IMR-90 (cell line): Measurements from ENCODE around the gene PTP4A2.

ENCODE experiments used
- BHLHE40 ChIP-seq: fragments of 150-350 bp; IDR thresholded peaks from 2 replicates; pipeline ENCODE4 v1.6.1; 2016; ENCODE audit warnings: mild to moderate bottlenecking, low read depth, low read length
- CEBPB ChIP-seq: IDR thresholded peaks from 2 replicates; pipeline ENCODE4 v1.6.1; 2012; ENCODE audit warnings: low read depth, low read length, improper control_type of control experiment
- CTCF ChIP-seq: conservative IDR thresholded peaks from 2 replicates; pipeline ENCODE4 v1.5.1; 2012; ENCODE audit warnings: mild to moderate bottlenecking, low read depth, low read length, improper control_type of control experiment
- ELK1 ChIP-seq: fragments of 150-350 bp; IDR thresholded peaks from 2 replicates; pipeline ENCODE4 v1.6.1; 2016; ENCODE audit warnings: low read depth, mild to moderate bottlenecking, low read length, moderate library complexity, borderline replicate concordance
- MAFK ChIP-seq: IDR thresholded peaks from 2 replicates; pipeline ENCODE4 v1.6.1; 2012; ENCODE audit warnings: low read depth, low read length, improper control_type of control experiment
- MXI1 ChIP-seq: IDR thresholded peaks from 2 replicates; pipeline ENCODE4 v1.6.1; 2012; ENCODE audit warnings: low read depth, mild to moderate bottlenecking, low read length, moderate library complexity, borderline replicate concordance
- POLR2A ChIP-seq: IDR thresholded peaks from 2 replicates; pipeline ENCODE4 v1.6.1; 2012; ENCODE audit warnings: mild to moderate bottlenecking, low read depth, low read length
- RAD21 ChIP-seq: IDR thresholded peaks from 2 replicates; pipeline ENCODE4 v1.6.1; 2012; ENCODE audit warnings: low read length, improper control_type of control experiment
- RCOR1 ChIP-seq: IDR thresholded peaks from 2 replicates; pipeline ENCODE4 v1.6.1; 2012; ENCODE audit warnings: mild to moderate bottlenecking, low read length, improper control_type of control experiment; ENCODE audit not compliant: insufficient replicate concordance
- RFX5 ChIP-seq: IDR thresholded peaks from 2 replicates; pipeline ENCODE4 v1.8.0; 2012; ENCODE audit warnings: low read depth, mild to moderate bottlenecking, low read length, moderate library complexity
- SMC3 ChIP-seq: fragments of 150-350 bp; IDR thresholded peaks from 2 replicates; pipeline ENCODE4 v1.6.1; 2016; ENCODE audit warnings: low read depth, mild to moderate bottlenecking, antibody characterized with exemption, low read length, moderate library complexity
- USF2 ChIP-seq: fragments of 150-350 bp; IDR thresholded peaks from 2 replicates; pipeline ENCODE4 v1.6.1; 2017; ENCODE audit warnings: mild to moderate bottlenecking, antibody characterized with exemption, low read length, low read depth

GRCh38 chr1:31910933-31911332 is 27.2 kb downstream of the PTP4A2 start:
- TF ChIP-seq CTCF = no peak
- no peak for TF ChIP-seq RAD21
- no peak for TF ChIP-seq RFX5
- TF ChIP-seq POLR2A = no peak
- TF ChIP-seq RCOR1 = no peak
- TF ChIP-seq CEBPB = no peak
- TF ChIP-seq MAFK = no peak
- no peak for TF ChIP-seq ELK1
- TF ChIP-seq BHLHE40 = no peak
- TF ChIP-seq MXI1 = no peak
- TF ChIP-seq SMC3 = no peak
- no peak for TF ChIP-seq USF2
